Measurements from ENCODE around the gene CCL11.

Gene CCL11

GRCh38 chr17:34257299-34257985, 28.1 kb upstream of the CCL11 start:
- DNase-seq (ENCODE audit: low spot score) = no peak

- DNase-seq (ENCODE audit: low spot score) = no peak
These were observed 27.6 kb upstream of the CCL11 start for GRCh38 chr17:34257986-34258326.

- DNase-seq (ENCODE audit: low spot score) = no peak
These were observed 26.4 kb upstream of the CCL11 start for GRCh38 chr17:34259146-34259545.

- DNase-seq (ENCODE audit: low spot score) = no peak
These were observed 24.7 kb upstream of the CCL11 start for GRCh38 chr17:34260861-34261260.

- no peak for DNase-seq (ENCODE audit: low spot score)
These were observed 23.8 kb upstream of the CCL11 start for GRCh38 chr17:34261568-34262337.

- no peak for DNase-seq (ENCODE audit: low spot score)
These were observed 19.8 kb upstream of the CCL11 start for GRCh38 chr17:34265711-34266110.

- DNase-seq (ENCODE audit: low spot score) = no peak
These were observed 15.6 kb upstream of the CCL11 start, which contains the start of gene CCL7 for GRCh38 chr17:34269969-34270368. TSS of gene CCL7 (plus strand) at chr17:34270221. CDS start at chr17:34270291, 70 bp downstream.

- DNase-seq (ENCODE audit: low spot score) = no peak
These were observed 9.7 kb upstream of the CCL11 start for GRCh38 chr17:34275881-34276280.

GRCh38 chr17:34276826-34277225, 8.7 kb upstream of the CCL11 start:
- DNase-seq (ENCODE audit: low spot score) = no peak

- DNase-seq (ENCODE audit: low spot score) = no peak
These were observed 2.0 kb upstream of the CCL11 start for GRCh38 chr17:34283571-34283970.

GRCh38 chr17:34287875-34288274, 2.3 kb downstream of the CCL11 start:
- DNase-seq (ENCODE audit: low spot score) = no peak

GRCh38 chr17:34290586-34290985, 5.0 kb downstream of the CCL11 start:
- no peak for DNase-seq (ENCODE audit: low spot score)

- no peak for DNase-seq (ENCODE audit: low spot score)
These were observed 6.3 kb downstream of the CCL11 start for GRCh38 chr17:34291721-34292348.

- no peak for DNase-seq (ENCODE audit: low spot score)
These were observed 13.5 kb downstream of the CCL11 start for GRCh38 chr17:34299027-34299426.

- no peak for DNase-seq (ENCODE audit: low spot score)
These were observed 14.5 kb downstream of the CCL11 start for GRCh38 chr17:34299956-34300577.

- DNase-seq (ENCODE audit: low spot score) = no peak
These were observed 15.3 kb downstream of the CCL11 start for GRCh38 chr17:34300652-34301370.

- no peak for DNase-seq (ENCODE audit: low spot score)
These were observed 16.4 kb downstream of the CCL11 start for GRCh38 chr17:34301986-34302385.

GRCh38 chr17:34302636-34303035, 17.1 kb downstream of the CCL11 start:
- DNase-seq (ENCODE audit: low spot score) = no peak

- no peak for DNase-seq (ENCODE audit: low spot score)
These were observed 18.1 kb downstream of the CCL11 start for GRCh38 chr17:34303606-34304005.

- no peak for DNase-seq (ENCODE audit: low spot score)
These were observed 19.5 kb downstream of the CCL11 start for GRCh38 chr17:34305061-34305460.

GRCh38 chr17:34305606-34306005, 20.1 kb downstream of the CCL11 start:
- DNase-seq (ENCODE audit: low spot score) = no peak

- peak; percentile 51 for DNase-seq (ENCODE audit: low spot score)
These were observed 20.9 kb downstream of the CCL11 start for GRCh38 chr17:34306466-34306865.
